ENCODE data around the gene LCN6. TPM values are rescaled to one million over a fixed set of nuclear protein-coding genes. Genes with fewer than 3 reads are reported as not detected.

The LCN6 gene
- total and polyA plus RNA-seq, 9 of the 15 experiments (the other 6 are each of a cell fraction or from before 2014, with no cell fraction given) = 0.10 to 0.45 (median 0.37) TPM; not detected in 5

DNA sequence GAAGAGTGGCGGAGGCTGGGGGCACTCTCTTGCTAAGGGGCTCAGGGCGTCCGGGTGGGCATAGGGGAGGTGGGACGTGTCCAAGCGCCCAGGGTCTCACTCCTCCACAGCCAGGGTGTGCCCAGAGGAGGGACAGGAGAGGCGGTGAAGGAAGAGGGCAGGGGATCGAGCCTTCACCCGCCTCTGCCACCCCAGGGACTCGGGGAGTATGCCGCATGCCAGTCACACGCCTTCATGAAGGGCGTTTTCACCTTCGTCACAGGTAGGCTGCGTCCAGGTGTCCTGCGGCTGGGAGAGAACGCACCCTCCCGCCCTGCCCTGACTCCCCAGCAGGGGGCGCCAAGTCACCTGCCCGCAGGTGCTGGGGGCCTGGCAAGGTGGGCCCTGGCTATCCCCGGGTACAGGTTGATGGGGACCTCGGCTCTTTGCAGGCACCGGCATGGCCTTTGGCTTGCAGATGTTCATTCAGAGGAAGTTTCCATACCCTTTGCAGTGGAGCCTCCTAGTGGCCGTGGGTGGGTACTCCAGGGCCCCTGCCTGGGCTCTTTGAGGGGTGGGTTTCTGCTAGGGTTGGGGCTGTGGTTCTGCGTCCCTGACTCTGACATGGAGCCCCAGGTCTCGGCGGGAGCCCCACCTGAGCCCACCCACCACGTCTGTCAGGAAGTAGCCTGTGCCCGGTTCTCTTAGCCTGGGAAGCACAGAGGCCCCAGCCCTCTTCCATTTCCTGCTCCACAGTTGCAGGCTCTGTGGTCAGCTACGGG is 43.4 kb upstream of the LCN6 start (continued):
- TF ChIP-seq, protein P1, sequence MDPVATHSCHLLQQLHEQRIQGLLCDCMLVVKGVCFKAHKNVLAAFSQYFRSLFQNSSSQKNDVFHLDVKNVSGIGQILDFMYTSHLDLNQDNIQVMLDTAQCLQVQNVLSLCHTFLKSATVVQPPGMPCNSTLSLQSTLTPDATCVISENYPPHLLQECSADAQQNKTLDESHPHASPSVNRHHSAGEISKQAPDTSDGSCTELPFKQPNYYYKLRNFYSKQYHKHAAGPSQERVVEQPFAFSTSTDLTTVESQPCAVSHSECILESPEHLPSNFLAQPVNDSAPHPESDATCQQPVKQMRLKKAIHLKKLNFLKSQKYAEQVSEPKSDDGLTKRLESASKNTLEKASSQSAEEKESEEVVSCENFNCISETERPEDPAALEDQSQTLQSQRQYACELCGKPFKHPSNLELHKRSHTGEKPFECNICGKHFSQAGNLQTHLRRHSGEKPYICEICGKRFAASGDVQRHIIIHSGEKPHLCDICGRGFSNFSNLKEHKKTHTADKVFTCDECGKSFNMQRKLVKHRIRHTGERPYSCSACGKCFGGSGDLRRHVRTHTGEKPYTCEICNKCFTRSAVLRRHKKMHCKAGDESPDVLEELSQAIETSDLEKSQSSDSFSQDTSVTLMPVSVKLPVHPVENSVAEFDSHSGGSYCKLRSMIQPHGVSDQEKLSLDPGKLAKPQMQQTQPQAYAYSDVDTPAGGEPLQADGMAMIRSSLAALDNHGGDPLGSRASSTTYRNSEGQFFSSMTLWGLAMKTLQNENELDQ (CRISPR knock-in tag; IDR thresholded peaks at IDR 0.05; ENCODE audit: borderline replicate concordance) = no peak
- no peak for TF ChIP-seq GTF2E2 (tag; IDR thresholded peaks at IDR 0.05)
- no peak for TF ChIP-seq THRAP3 (IDR thresholded peaks at IDR 0.05; ENCODE audit: borderline replicate concordance)
- no peak for TF ChIP-seq KDM1A (IDR thresholded peaks at IDR 0.05)
- no peak for TF ChIP-seq SMAD3 (CRISPR knock-in tag; conservative IDR thresholded peaks at IDR 0.05)
- no peak for TF ChIP-seq SMAD1 (IDR thresholded peaks at IDR 0.05; ENCODE audit: low read depth, low read length, partially characterized antibody)
- no peak for TF ChIP-seq TCFL5 (CRISPR knock-in tag; conservative IDR thresholded peaks at IDR 0.05)
- TF ChIP-seq ESRRB (CRISPR knock-in tag; IDR thresholded peaks at IDR 0.05; ENCODE audit: borderline replicate concordance) = no peak
- TF ChIP-seq, protein P2, sequence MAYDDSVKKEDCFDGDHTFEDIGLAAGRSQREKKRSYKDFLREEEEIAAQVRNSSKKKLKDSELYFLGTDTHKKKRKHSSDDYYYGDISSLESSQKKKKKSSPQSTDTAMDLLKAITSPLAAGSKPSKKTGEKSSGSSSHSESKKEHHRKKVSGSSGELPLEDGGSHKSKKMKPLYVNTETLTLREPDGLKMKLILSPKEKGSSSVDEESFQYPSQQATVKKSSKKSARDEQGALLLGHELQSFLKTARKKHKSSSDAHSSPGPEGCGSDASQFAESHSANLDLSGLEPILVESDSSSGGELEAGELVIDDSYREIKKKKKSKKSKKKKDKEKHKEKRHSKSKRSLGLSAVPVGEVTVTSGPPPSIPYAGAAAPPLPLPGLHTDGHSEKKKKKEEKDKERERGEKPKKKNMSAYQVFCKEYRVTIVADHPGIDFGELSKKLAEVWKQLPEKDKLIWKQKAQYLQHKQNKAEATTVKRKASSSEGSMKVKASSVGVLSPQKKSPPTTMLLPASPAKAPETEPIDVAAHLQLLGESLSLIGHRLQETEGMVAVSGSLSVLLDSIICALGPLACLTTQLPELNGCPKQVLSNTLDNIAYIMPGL (CRISPR knock-in tag; IDR thresholded peaks at IDR 0.05) = peak; percentile 98
- no peak for TF ChIP-seq GTF2F1 (IDR thresholded peaks at IDR 0.05; ENCODE audit: low read depth, low read length)
- no peak for TF ChIP-seq TARDBP (IDR thresholded peaks at IDR 0.05)
- no peak for TF ChIP-seq ARNT (IDR thresholded peaks at IDR 0.05)
- no peak for TF ChIP-seq SIN3A (IDR thresholded peaks at IDR 0.05; ENCODE audit: borderline replicate concordance in 2 of 2, control insufficient read depth in 1 of 2, low read depth in 2 of 2, low read length in 2 of 2)
- no peak for TF ChIP-seq RFX7 (CRISPR knock-in tag; IDR thresholded peaks at IDR 0.05)
- no peak for TF ChIP-seq ZNF212 (CRISPR knock-in tag; IDR thresholded peaks at IDR 0.05)

All from K562 (cell line).